GM23248 (cell line): ENCODE data around the gene MACROD2.

Experiments
- EZH2 ChIP-seq: fragments of 200-600 bp; sonication (generic); IDR thresholded peaks from 2 replicates; pipeline ENCODE4 v1.6.1; 2018; ENCODE audit warnings: antibody characterized with exemption, mild to moderate bottlenecking; ENCODE audit not compliant: insufficient read depth, poor library complexity, severe bottlenecking
- EZH2phosphoT487 ChIP-seq: fragments of 200-600 bp; sonication (generic); IDR thresholded peaks from 2 replicates; pipeline ENCODE4 v1.6.1; 2018; ENCODE audit warnings: antibody characterized with exemption, moderate library complexity, mild to moderate bottlenecking, low read depth; ENCODE audit not compliant: insufficient read depth

- TF ChIP-seq EZH2 (no peak), EZH2phosphoT487 (no peak)
These were observed 805.5 kb downstream of the MACROD2 start for GRCh38 chr20:14800707-14801425.
